Measurements from ENCODE around the gene TNFRSF8.

Gene TNFRSF8

GRCh38 chr1:12177156-12177998, 114.3 kb downstream of the TNFRSF8 start:
- DNase-seq = no peak

GRCh38 chr1:12177999-12178441, 114.9 kb downstream of the TNFRSF8 start:
- DNase-seq = peak; percentile 24

- DNase-seq = no peak
Observed at GRCh38 chr1:12178511-12178910, 115.4 kb downstream of the TNFRSF8 start.

GRCh38 chr1:12179111-12179519, 116.0 kb downstream of the TNFRSF8 start:
- no peak for DNase-seq

GRCh38 chr1:12179676-12180075, 116.6 kb downstream of the TNFRSF8 start:
- DNase-seq = no peak

GRCh38 chr1:12180315-12180714, 117.2 kb downstream of the TNFRSF8 start:
- DNase-seq = no peak

GRCh38 chr1:12180903-12181302, 117.8 kb downstream of the TNFRSF8 start:
- DNase-seq = no peak

GRCh38 chr1:12181568-12181967, 118.5 kb downstream of the TNFRSF8 start:
- DNase-seq = no peak

GRCh38 chr1:12182410-12182984, 119.4 kb downstream of the TNFRSF8 start:
- no peak for DNase-seq

GRCh38 chr1:12183095-12183794, 120.1 kb downstream of the TNFRSF8 start:
- DNase-seq = no peak

- DNase-seq = no peak
Observed at GRCh38 chr1:12184008-12184681, 121.0 kb downstream of the TNFRSF8 start.

- DNase-seq = no peak
Observed at GRCh38 chr1:12185036-12185917, 122.2 kb downstream of the TNFRSF8 start.

GRCh38 chr1:12185918-12186678, 123.0 kb downstream of the TNFRSF8 start:
- DNase-seq = no peak

- no peak for DNase-seq
Observed at GRCh38 chr1:12186679-12186985, 123.5 kb downstream of the TNFRSF8 start.

- DNase-seq = no peak
Observed at GRCh38 chr1:12188115-12188514, 125.0 kb downstream of the TNFRSF8 start.

- DNase-seq = no peak
Observed at GRCh38 chr1:12188657-12189327, 125.7 kb downstream of the TNFRSF8 start.

- no peak for DNase-seq
Observed at GRCh38 chr1:12189328-12189682, 126.2 kb downstream of the TNFRSF8 start.

GRCh38 chr1:12191242-12192032, 128.3 kb downstream of the TNFRSF8 start:
- DNase-seq = no peak
